MM.1S (cell line): ENCODE results near the gene GMCL2.

Source experiments
- DNase-seq: peaks from one replicate; pipeline ENCODE4 v3.0.0-alpha.2; 2015
- H2AFZ ChIP-seq: fragments of 300-600 bp; sonication (generic); 2 replicates; pipeline ENCODE4 v1.6.0; 2016; ENCODE audit warnings: antibody characterized with exemption, low read length
- H3F3A ChIP-seq: fragments of 300-600 bp; sonication (generic); 2 replicates; pipeline ENCODE4 v1.6.1; 2016; ENCODE audit warnings: mild to moderate bottlenecking, antibody characterized with exemption, low read length, moderate library complexity, mixed read lengths; ENCODE audit not compliant: insufficient read depth
- H3K27ac ChIP-seq: fragments of 300-600 bp; sonication (generic); 2 replicates; pipeline ENCODE4 v1.5.1; 2016; ENCODE audit warnings: mild to moderate bottlenecking, low read length
- H3K27me3 ChIP-seq: fragments of 300-600 bp; sonication (generic); replicated peaks from 2 replicates; pipeline ENCODE4 v1.6.0; 2016; ENCODE audit warnings: low read length; ENCODE audit not compliant: insufficient read depth
- H3K36me3 ChIP-seq: fragments of 300-600 bp; sonication (generic); replicated peaks from 2 replicates; pipeline ENCODE4 v1.6.1; 2016; ENCODE audit warnings: mild to moderate bottlenecking, low read length, mixed read lengths; ENCODE audit not compliant: insufficient read depth
- H3K4me1 ChIP-seq: fragments of 300-600 bp; sonication (generic); 2 replicates; pipeline ENCODE4 v1.6.1; 2016; ENCODE audit warnings: low read length, mixed read lengths
- H3K4me2 ChIP-seq: fragments of 300-600 bp; sonication (generic); 2 replicates; pipeline ENCODE4 v1.6.0; 2016; ENCODE audit warnings: low read depth, low read length
- H3K4me3 ChIP-seq: fragments of 300-600 bp; sonication (generic); 2 replicates; pipeline ENCODE4 v1.5.1; 2016; ENCODE audit warnings: low read length, mixed read lengths
- H3K79me2 ChIP-seq: fragments of 300-600 bp; sonication (generic); 2 replicates; pipeline ENCODE4 v1.6.1; 2016; ENCODE audit warnings: mixed run types, low read length, mixed read lengths
- H3K9ac ChIP-seq: fragments of 300-600 bp; sonication (generic); 2 replicates; pipeline ENCODE4 v1.6.1; 2016; ENCODE audit warnings: low read length, mixed read lengths
- H3K9me2 ChIP-seq: fragments of 300-600 bp; sonication (generic); replicated peaks from 2 replicates; pipeline ENCODE4 v1.6.1; 2016; ENCODE audit warnings: mild to moderate bottlenecking, low read length, mixed read lengths; ENCODE audit not compliant: insufficient read depth
- H3K9me3 ChIP-seq: fragments of 300-600 bp; sonication (generic); replicated peaks from 2 replicates; pipeline ENCODE4 v1.6.1; 2016; ENCODE audit warnings: mild to moderate bottlenecking, low read length, mixed read lengths; ENCODE audit not compliant: insufficient read depth
- H4K20me1 ChIP-seq: fragments of 300-600 bp; sonication (generic); 2 replicates; pipeline ENCODE4 v1.6.1; 2016; ENCODE audit warnings: mild to moderate bottlenecking, low read length, moderate library complexity, mixed read lengths; ENCODE audit not compliant: insufficient read depth
- CTCF ChIP-seq: fragments of 300-600 bp; sonication (generic); IDR thresholded peaks from 2 replicates; pipeline ENCODE4 v1.5.1; 2016; ENCODE audit warnings: antibody characterized with exemption, low read length, mixed read lengths
- EZH2 ChIP-seq: fragments of 300-600 bp; sonication (generic); optimal IDR thresholded peaks from 2 replicates; pipeline ENCODE3; 2017; ENCODE audit warnings: low read depth, mild to moderate bottlenecking, antibody characterized with exemption, low read length, mixed read lengths
- EZH2phosphoT487 ChIP-seq: fragments of 300-600 bp; sonication (generic); IDR thresholded peaks from 2 replicates; pipeline ENCODE4 v1.6.1; 2018; ENCODE audit warnings: antibody characterized with exemption, low read length

Gene GMCL2

DNA sequence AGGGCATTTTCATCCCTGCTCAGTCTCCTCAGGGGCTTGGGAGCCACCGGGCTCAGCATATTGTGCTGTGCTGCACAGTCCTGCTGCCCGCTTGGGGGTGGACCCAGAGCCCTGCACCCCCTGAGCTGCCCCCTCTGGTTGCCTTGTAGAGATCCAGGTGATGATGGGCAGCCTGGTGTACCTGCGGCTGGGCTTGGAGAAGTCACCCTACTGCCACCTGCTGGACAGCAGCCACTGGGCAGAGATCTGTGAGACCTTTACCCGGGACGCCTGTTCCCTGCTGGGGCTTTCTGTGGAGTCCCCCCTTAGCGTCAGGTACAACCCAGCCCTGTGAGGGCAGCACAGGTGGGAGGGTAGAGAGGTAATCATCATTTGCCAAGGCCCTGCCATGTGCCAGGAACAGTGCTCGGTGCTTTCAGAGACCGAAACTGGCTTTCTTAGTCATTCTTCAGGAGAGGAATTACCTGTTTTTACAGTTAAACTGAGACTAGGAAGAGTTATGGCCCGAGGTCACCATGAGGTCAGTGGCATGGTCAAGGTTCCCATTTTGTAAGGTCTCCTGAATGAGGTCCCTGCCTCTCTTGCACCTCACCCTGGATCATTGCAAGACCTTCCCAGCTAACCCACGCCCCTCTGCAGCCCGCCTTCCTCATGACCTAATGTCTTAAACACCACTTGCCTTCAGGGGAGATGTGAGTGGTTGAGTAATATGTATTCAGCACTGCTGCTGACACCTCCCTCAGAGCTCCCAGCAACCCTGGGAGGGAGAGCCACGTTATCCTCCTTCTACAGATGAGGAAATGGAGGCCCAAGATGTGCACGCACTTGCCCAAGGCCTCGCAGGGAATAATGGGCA lies 41.0 kb downstream of the GMCL2 start:
- no peaks in the 10 kb centered on the region for H3K4me1 ChIP-seq
- peaks cover 18% of the 10 kb centered on the region for H3K79me2 ChIP-seq
- H4K20me1 ChIP-seq = peaks cover 5% of the 10 kb centered on the region; the same call in 1 of the 2 replicates
- peaks cover 11% of the 10 kb centered on the region for H3F3A ChIP-seq
- no peak overlapping the region for H3K4me3 ChIP-seq
- H3K27ac ChIP-seq = no peak overlapping the region
- no peaks in the 10 kb centered on the region for H3K9me2 ChIP-seq
- H3K9ac ChIP-seq = no peak overlapping the region
- DNase-seq = peak; percentile 75
- no peaks in the 10 kb centered on the region for H3K9me3 ChIP-seq
- H3K4me2 ChIP-seq = no peak overlapping the region
- peaks cover 10% of the 10 kb centered on the region; the same call in 1 of the 2 replicates for H3K36me3 ChIP-seq
- H2AFZ ChIP-seq = no peak overlapping the region
- H3K27me3 ChIP-seq = no peaks in the 10 kb centered on the region
- TF ChIP-seq EZH2 (no peak), CTCF (peak; percentile 83), EZH2phosphoT487 (no peak)

DNA sequence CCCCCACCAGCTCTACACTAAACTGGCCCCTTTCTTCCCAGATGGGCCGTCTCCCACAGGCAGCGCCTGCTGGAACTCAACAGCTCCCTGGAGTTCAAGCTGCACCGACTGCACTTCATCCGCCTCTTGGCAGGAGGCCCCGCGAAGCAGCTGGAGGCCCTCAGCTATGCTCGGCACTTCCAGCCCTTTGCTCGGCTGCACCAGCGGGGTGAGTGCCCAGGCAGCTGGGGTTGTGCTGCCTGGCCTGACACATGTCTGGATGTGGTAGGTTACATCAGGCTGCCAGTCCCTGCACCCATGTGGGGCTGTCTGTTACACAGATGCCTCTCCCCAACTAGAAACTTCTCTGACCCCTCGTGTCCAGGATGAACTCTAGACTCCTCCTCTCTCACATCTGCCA lies 43.3 kb downstream of the GMCL2 start:
- Histone ChIP-seq H3K4me2 (no peak overlapping the region), H3K4me3 (no peak overlapping the region), H3K27ac (no peak overlapping the region), H2AFZ (no peak overlapping the region), H3K4me1 (no peaks in the 10 kb centered on the region), H3K9me3 (no peaks in the 10 kb centered on the region), H4K20me1 (peaks cover 5% of the 10 kb centered on the region; the same call in 1 of the 2 replicates), H3K9ac (no peak overlapping the region), H3K9me2 (no peaks in the 10 kb centered on the region), H3K27me3 (no peaks in the 10 kb centered on the region), H3F3A (peaks cover 10% of the 10 kb centered on the region), H3K36me3 (no peaks in the 10 kb centered on the region; the same call in 1 of the 2 replicates), H3K79me2 (peaks cover 5% of the 10 kb centered on the region; the same call in 1 of the 2 replicates)
- DNase-seq = no peak
- TF ChIP-seq EZH2phosphoT487 = no peak
- TF ChIP-seq EZH2 = no peak
- TF ChIP-seq CTCF = no peak

DNA sequence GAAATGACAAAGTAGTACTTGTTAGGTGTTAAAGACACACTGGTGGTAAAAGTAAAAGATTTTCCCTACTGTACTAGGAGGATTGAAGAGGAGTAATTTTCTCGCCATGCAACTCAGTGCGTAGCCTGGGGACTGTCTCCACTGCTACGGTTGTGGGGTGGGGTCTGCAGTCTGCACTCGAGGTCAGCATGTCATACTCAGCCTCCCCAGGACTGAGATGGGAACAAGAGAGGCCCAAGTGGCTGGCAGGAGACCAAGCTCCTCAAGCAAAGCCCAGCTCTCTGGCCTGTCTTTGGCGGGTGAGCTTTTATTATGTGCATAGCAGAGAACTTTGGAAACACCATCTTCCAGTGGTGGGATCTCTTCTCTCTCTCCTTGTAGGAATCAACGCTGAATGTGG lies 43.9 kb downstream of the GMCL2 start:
- H3K27ac ChIP-seq = no peak overlapping the region
- TF ChIP-seq CTCF (no peak), EZH2 (no peak), EZH2phosphoT487 (no peak)
- H3K4me3 ChIP-seq = no peak overlapping the region
- H3K9me2 ChIP-seq = no peaks in the 10 kb centered on the region
- no peaks in the 10 kb centered on the region for H3K9me3 ChIP-seq
- no peak overlapping the region for H3K9ac ChIP-seq
- peaks cover 8% of the 10 kb centered on the region for H3F3A ChIP-seq
- H4K20me1 ChIP-seq = peaks cover 5% of the 10 kb centered on the region; the same call in 1 of the 2 replicates
- H2AFZ ChIP-seq = no peak overlapping the region
- no peak for DNase-seq
- no peaks in the 10 kb centered on the region for H3K27me3 ChIP-seq
- no peaks in the 10 kb centered on the region; the same call in 1 of the 2 replicates for H3K36me3 ChIP-seq
- H3K4me1 ChIP-seq = no peaks in the 10 kb centered on the region
- no peak overlapping the region for H3K4me2 ChIP-seq
- no peaks in the 10 kb centered on the region for H3K79me2 ChIP-seq
